HepG2 (cell line): ENCODE results near the gene SHISA7. TPM values are rescaled to one million over a fixed set of nuclear protein-coding genes. Genes with fewer than 3 reads are reported as not detected.
A peak's percentile ranks its signal among the peaks of the same experiment; 100 is the strongest.

Experiments
- ARNTL ChIP-seq: sonication (generic); formaldehyde crosslinking; IDR thresholded peaks from 2 replicates; pipeline ENCODE4 v1.4.0; 2020; ENCODE audit warnings: mild to moderate bottlenecking, missing genetic modification reagents
- CBX5 ChIP-seq: sonication (generic); formaldehyde crosslinking; IDR thresholded peaks from 2 replicates; pipeline ENCODE4 v1.4.0; 2020; ENCODE audit warnings: missing genetic modification reagents, borderline replicate concordance
- ERF ChIP-seq: IDR thresholded peaks from 2 replicates; pipeline ENCODE4 v1.6.1; 2018; ENCODE audit warnings: missing biosample characterization, missing genetic modification reagents
- GABPA ChIP-seq, 2 experiments: IDR thresholded peaks; 2 replicates each; pipeline ENCODE4 v1.6.1; 2011 to 2016; ENCODE audit warnings: low read depth in 2 of 2, low read length in 1 of 2, missing biosample characterization in 1 of 2, missing genetic modification characterization in 1 of 2
- HIVEP1 ChIP-seq: sonication (generic); formaldehyde crosslinking; IDR thresholded peaks from 2 replicates; pipeline ENCODE4 v1.4.0; 2020; ENCODE audit warnings: mild to moderate bottlenecking, missing genetic modification reagents
- KIAA2018 ChIP-seq: sonication (generic); formaldehyde crosslinking; IDR thresholded peaks from 2 replicates; pipeline ENCODE4 v1.5.0; 2020; ENCODE audit warnings: mild to moderate bottlenecking, missing genetic modification reagents, borderline replicate concordance
- PBX2 ChIP-seq: IDR thresholded peaks from 2 replicates; pipeline ENCODE4 v1.6.1; 2016; ENCODE audit warnings: control low read depth
- RXRA ChIP-seq: sonication (generic); formaldehyde crosslinking; IDR thresholded peaks from 2 replicates; pipeline ENCODE4 v1.5.1; 2020; ENCODE audit warnings: missing genetic modification reagents
- SNAI1 ChIP-seq: sonication (generic); formaldehyde crosslinking; IDR thresholded peaks from 2 replicates; pipeline ENCODE4 v1.5.0; 2020; ENCODE audit warnings: mild to moderate bottlenecking, missing genetic modification reagents, borderline replicate concordance
- THYN1 ChIP-seq: sonication (generic); formaldehyde crosslinking; IDR thresholded peaks from 2 replicates; pipeline ENCODE4 v1.8.1; 2023; ENCODE audit warnings: low read depth, mild to moderate bottlenecking, moderate library complexity, missing genetic modification reagents, borderline replicate concordance
- U2AF1 ChIP-seq: fragments of 200-400 bp; formaldehyde crosslinking; optimal IDR thresholded peaks from 2 replicates; pipeline ENCODE3; 2017; ENCODE audit warnings: mild to moderate bottlenecking, low read depth, low read length
- ZBTB38 ChIP-seq: sonication (generic); formaldehyde crosslinking; IDR thresholded peaks from 2 replicates; pipeline ENCODE4 v1.5.1; 2020; ENCODE audit warnings: mild to moderate bottlenecking, missing genetic modification reagents
- ZBTB4 ChIP-seq: sonication (generic); formaldehyde crosslinking; IDR thresholded peaks from 2 replicates; pipeline ENCODE4 v1.4.0; 2020; ENCODE audit warnings: missing genetic modification reagents, mild to moderate bottlenecking, borderline replicate concordance
- ZFP90 ChIP-seq: sonication (generic); formaldehyde crosslinking; IDR thresholded peaks from 2 replicates; pipeline ENCODE4 v1.8.0; 2022; ENCODE audit warnings: missing genetic modification reagents, mild to moderate bottlenecking, inconsistent platforms, borderline replicate concordance
- ZNF747 ChIP-seq: sonication (generic); formaldehyde crosslinking; IDR thresholded peaks from 2 replicates; pipeline ENCODE4 v1.8.1; 2023; ENCODE audit warnings: missing genetic modification reagents, mild to moderate bottlenecking, borderline replicate concordance
- polyA plus RNA-seq, 8 experiments: library from polyadenylated mRNA; depleted of rRNA in 3 of 8; stranded (reverse) in 7 of 8; unstranded in 1 of 8; fragments of >200 nt; fragmentation: Illumina TruSeq in 4 of 8; extraction: Trizol in 4 of 8; gene quantifications; 2 replicates each; pipeline versions ENCODE4 v1.2.1 to v1.2.3, GENCODE V29; 2011 to 2016; ENCODE audit warnings: low read depth in 4 of 8, missing spikeins in 1 of 8, mixed read lengths in 1 of 8; ENCODE audit not compliant: insufficient read depth in 1 of 8
- total RNA-seq, 5 experiments: library from RNA; depleted of rRNA; stranded (reverse); fragments of >200 nt; fragmentation: Illumina TruSeq; extraction: Trizol; gene quantifications; 2 replicates each; pipeline ENCODE4 v1.2.3, GENCODE V29; 2016; ENCODE audit warnings: low read depth in 1 of 5

SHISA7 gene
- total and polyA plus RNA-seq, 2 of the 13 experiments (the other 11 are each of a cell fraction or from before 2014, with no cell fraction given) = not detected

- peak; percentile 57; the same call in 1 of the 2 replicates for TF ChIP-seq ZBTB4 (CRISPR knock-in tag)
- TF ChIP-seq PBX2 = peak; percentile 94
- peak; percentile 59; the same call in 1 of the 2 replicates for TF ChIP-seq ZNF747 (CRISPR knock-in tag)
- TF ChIP-seq ERF (CRISPR knock-in tag) = peak; percentile 64; the same call in 1 of the 2 replicates
- TF ChIP-seq SNAI1 (CRISPR knock-in tag) = no peak
- TF ChIP-seq CBX5 (CRISPR knock-in tag) = peak; percentile 27; the same call in 1 of the 2 replicates
- peak; percentile 30; the same call in 1 of the 2 replicates for TF ChIP-seq HIVEP1
- 0 out of 2 replicates have a peak, but pooled peaks have one; percentile 35 for TF ChIP-seq ZBTB38 (CRISPR knock-in tag)
- peak; percentile 85; the same call in 1 of the 2 replicates for TF ChIP-seq RXRA (CRISPR knock-in tag)
- no peak for TF ChIP-seq U2AF1
- TF ChIP-seq GABPA (IDR thresholded peaks at IDR 0.05; ENCODE audit: low read depth, low read length) = peak; percentile 34; the same call in 1 of the 2 replicates
- peak; percentile 60 for TF ChIP-seq GABPA (CRISPR knock-in tag; IDR thresholded peaks at IDR 0.05; ENCODE audit: low read depth)
- no peak for TF ChIP-seq THYN1
- TF ChIP-seq ZFP90 = peak; percentile 23; the same call in 1 of the 2 replicates
- TF ChIP-seq KIAA2018 (CRISPR knock-in tag) = peak; percentile 55; the same call in 1 of the 2 replicates
- peak; percentile 98 for TF ChIP-seq ARNTL (CRISPR knock-in tag)
Measured at GRCh38 chr19:55461259-55461973, 18.3 kb upstream of the SHISA7 start, which contains the start of gene ISOC2 (continued).
